Skeletal muscle tissue (tissue), 4 donors: Measurements from ENCODE around the gene PPP6R3. TPM values are rescaled to one million over a fixed set of nuclear protein-coding genes. Genes with fewer than 3 reads are reported as not detected.
A peak's percentile ranks its signal among the peaks of the same experiment; 100 is the strongest.
"Not testable (repeated sequence)": the region's sequence is repeated elsewhere in the genome, so short reads cannot be mapped to it uniquely, and the experiment has no call there.

Experiments
- H3K27ac ChIP-seq: one replicate; pipeline ENCODE4 v1.7.0; 2013; ENCODE audit warnings: mild to moderate bottlenecking, low read depth, low read length, inconsistent platforms
- H3K27me3 ChIP-seq, 3 donors: one replicate each; pipeline ENCODE4 v1.7.0; 2013; ENCODE audit warnings: low read length in 3 of 3; ENCODE audit not compliant: control insufficient read depth in 3 of 3, insufficient read depth in 3 of 3
- H3K36me3 ChIP-seq, 3 donors: one replicate each; pipeline ENCODE4 v1.7.0; 2013; ENCODE audit warnings: low read length in 3 of 3; ENCODE audit not compliant: control insufficient read depth in 3 of 3, insufficient read depth in 3 of 3
- H3K4me1 ChIP-seq, 3 donors: one replicate each; pipeline ENCODE4 v1.7.0; 2013; ENCODE audit warnings: low read length in 3 of 3, mild to moderate bottlenecking in 3 of 3; ENCODE audit not compliant: control insufficient read depth in 3 of 3, insufficient read depth in 3 of 3
- H3K4me3 ChIP-seq, 3 donors: one replicate each; pipeline ENCODE4 v1.7.0; 2013; ENCODE audit warnings: low read length in 3 of 3
- H3K9ac ChIP-seq, 3 donors: one replicate each; pipeline ENCODE4 v1.7.0; 2013; ENCODE audit warnings: low read length in 3 of 3, mild to moderate bottlenecking in 3 of 3, moderate library complexity in 2 of 3, low read depth in 1 of 3
- H3K9me3 ChIP-seq, 3 donors: one replicate each; pipeline ENCODE4 v1.7.0; 2013; ENCODE audit warnings: low read length in 3 of 3; ENCODE audit not compliant: control insufficient read depth in 3 of 3
- total RNA-seq: library from RNA; depleted of rRNA; stranded (reverse); fragments of >200 nt; gene quantifications from one replicate; pipeline ENCODE4 v1.2.3, GENCODE V29; 2014
- donor health status: Osteomylitis.

Gene PPP6R3
- total RNA-seq, 1 donor from 2014 or later, result 103 TPM

- Histone ChIP-seq H3K9ac (no peak overlapping the region), H3K4me3 (no peak overlapping the region), H3K27ac (no peak overlapping the region), H3K27me3 (no peaks in the 10 kb centered on the region), H3K9me3 (no peaks in the 10 kb centered on the region), H3K36me3 (peaks cover 0 to 21% (median 12%) of the 10 kb centered on the region in 3 donors), H3K4me1 (peaks cover 0 to 12% (median 5%) of the 10 kb centered on the region in 3 donors)
Observed at GRCh38 chr11:68442433-68442832, 18.1 kb upstream of the PPP6R3 start.

GRCh38 chr11:68444566-68444965, 16.0 kb upstream of the PPP6R3 start:
- H3K36me3 ChIP-seq, result peaks cover 0 to 14% (median 5%) of the 10 kb centered on the region in 3 donors
- no peak overlapping the region for H3K27ac ChIP-seq

GRCh38 chr11:68445531-68446035, 15.0 kb upstream of the PPP6R3 start:
- Histone ChIP-seq H3K27ac (no peak overlapping the region), H3K4me3 (no peak overlapping the region), H3K9ac (no peak overlapping the region), H3K36me3 (peaks cover 0 to 16% (median 5%) of the 10 kb centered on the region in 3 donors), H3K9me3 (no peaks in the 10 kb centered on the region), H3K4me1 (peaks cover 0 to 4% (median 0%) of the 10 kb centered on the region in 3 donors), H3K27me3 (no peaks in the 10 kb centered on the region)

More at GRCh38 chr11:68444566-68444965, 16.0 kb upstream of the PPP6R3 start:
- no peak overlapping the region for H3K9ac ChIP-seq
- H3K4me1 ChIP-seq, result peaks cover 0 to 4% (median 0%) of the 10 kb centered on the region in 3 donors
- no peaks in the 10 kb centered on the region for H3K27me3 ChIP-seq
- no peaks in the 10 kb centered on the region for H3K9me3 ChIP-seq
- no peak overlapping the region for H3K4me3 ChIP-seq

GRCh38 chr11:68446046-68446725, 14.4 kb upstream of the PPP6R3 start:
- Histone ChIP-seq H3K36me3 (peaks cover 0 to 16% (median 5%) of the 10 kb centered on the region in 3 donors), H3K9me3 (no peaks in the 10 kb centered on the region), H3K9ac (no peak overlapping the region), H3K27ac (no peak overlapping the region), H3K4me3 (no peak overlapping the region), H3K4me1 (peaks cover 0 to 4% (median 0%) of the 10 kb centered on the region in 3 donors), H3K27me3 (no peaks in the 10 kb centered on the region)

GRCh38 chr11:68447015-68447801, 13.3 kb upstream of the PPP6R3 start:
- Histone ChIP-seq H3K4me1 (peaks cover 0 to 4% (median 0%) of the 10 kb centered on the region in 3 donors), H3K36me3 (peaks cover 0 to 11% (median 2%) of the 10 kb centered on the region in 3 donors), H3K4me3 (no peak overlapping the region), H3K27me3 (no peaks in the 10 kb centered on the region), H3K27ac (no peak overlapping the region), H3K9me3 (no peaks in the 10 kb centered on the region), H3K9ac (peak overlapping the region in 2 of 3 donors; percentile 14 to 50)

GRCh38 chr11:68447914-68448313, 12.6 kb upstream of the PPP6R3 start:
- H3K4me1 ChIP-seq, H3K36me3 ChIP-seq, H3K27ac ChIP-seq, H3K9me3 ChIP-seq, H3K27me3 ChIP-seq, H3K4me3 ChIP-seq: not testable (repeated sequence)
- peak overlapping the region in 1 of 3 donors; percentile 14 for H3K9ac ChIP-seq

GRCh38 chr11:68448604-68449011, 11.9 kb upstream of the PPP6R3 start:
- H3K27me3 ChIP-seq, result no peaks in the 10 kb centered on the region
- H3K9ac ChIP-seq, result no peak overlapping the region
- peaks cover 0 to 8% (median 2%) of the 10 kb centered on the region in 3 donors for H3K36me3 ChIP-seq
- peaks cover 0 to 4% (median 0%) of the 10 kb centered on the region in 3 donors for H3K4me1 ChIP-seq
- no peak overlapping the region for H3K4me3 ChIP-seq
- no peak overlapping the region for H3K27ac ChIP-seq
- H3K9me3 ChIP-seq, result no peaks in the 10 kb centered on the region

- Histone ChIP-seq H3K9me3 (no peaks in the 10 kb centered on the region), H3K4me3 (no peak overlapping the region), H3K27me3 (no peaks in the 10 kb centered on the region), H3K9ac (peak overlapping the region in 1 of 3 donors; percentile 8), H3K36me3 (peaks cover 0 to 8% (median 2%) of the 10 kb centered on the region in 3 donors), H3K27ac (no peak overlapping the region), H3K4me1 (peaks cover 0 to 4% (median 0%) of the 10 kb centered on the region in 3 donors)
Observed at GRCh38 chr11:68449951-68450350, 10.6 kb upstream of the PPP6R3 start.

- Histone ChIP-seq H3K4me1 (peaks cover 0 to 4% (median 0%) of the 10 kb centered on the region in 3 donors), H3K27me3 (no peaks in the 10 kb centered on the region), H3K9me3 (no peaks in the 10 kb centered on the region), H3K9ac (no peak overlapping the region), H3K36me3 (peaks cover 0 to 8% (median 2%) of the 10 kb centered on the region in 3 donors), H3K27ac (no peak overlapping the region), H3K4me3 (no peak overlapping the region)
Observed at GRCh38 chr11:68450711-68451110, 9.8 kb upstream of the PPP6R3 start.

GRCh38 chr11:68454767-68455166, 5.8 kb upstream of the PPP6R3 start:
- peaks cover 0 to 3% (median 0%) of the 10 kb centered on the region in 3 donors for H3K36me3 ChIP-seq
- H3K9me3 ChIP-seq, result no peaks in the 10 kb centered on the region
- H3K27ac ChIP-seq, result no peak overlapping the region
- H3K4me1 ChIP-seq, result peaks cover 0 to under 1% (median 0%) of the 10 kb centered on the region in 3 donors
- H3K9ac ChIP-seq, result no peak overlapping the region
- no peaks in the 10 kb centered on the region for H3K27me3 ChIP-seq
- no peak overlapping the region for H3K4me3 ChIP-seq
